ENCODE measurements around the gene RLN3. TPM values are rescaled to one million over a fixed set of nuclear protein-coding genes. Genes with fewer than 3 reads are reported as not detected.

RLN3 gene
- total RNA-seq, 1 donor from 2014 or later = not detected

DNA sequence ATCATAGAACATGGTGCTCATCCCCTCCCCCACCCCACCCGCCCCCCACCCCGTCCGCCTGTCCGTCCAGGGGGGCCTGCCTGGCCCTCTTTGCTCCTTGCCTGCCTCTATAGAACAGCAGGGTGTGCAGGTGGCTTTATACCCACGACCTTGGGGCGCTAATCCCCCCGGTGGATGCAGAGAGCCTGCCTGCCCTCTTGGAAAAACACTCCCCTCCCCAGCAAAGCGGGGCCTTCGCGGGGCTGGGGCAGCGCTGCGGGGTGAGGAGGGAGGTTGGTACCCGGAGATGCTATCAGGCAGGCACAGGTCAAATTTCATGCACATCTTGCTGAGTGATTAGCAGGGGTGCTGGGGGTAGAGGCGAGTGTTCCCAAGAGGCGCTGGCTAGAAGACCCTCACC lies 43.8 kb upstream of the RLN3 start:
- no peaks in the 10 kb centered on the region for H3K9me3 Mint-ChIP-seq

DNA sequence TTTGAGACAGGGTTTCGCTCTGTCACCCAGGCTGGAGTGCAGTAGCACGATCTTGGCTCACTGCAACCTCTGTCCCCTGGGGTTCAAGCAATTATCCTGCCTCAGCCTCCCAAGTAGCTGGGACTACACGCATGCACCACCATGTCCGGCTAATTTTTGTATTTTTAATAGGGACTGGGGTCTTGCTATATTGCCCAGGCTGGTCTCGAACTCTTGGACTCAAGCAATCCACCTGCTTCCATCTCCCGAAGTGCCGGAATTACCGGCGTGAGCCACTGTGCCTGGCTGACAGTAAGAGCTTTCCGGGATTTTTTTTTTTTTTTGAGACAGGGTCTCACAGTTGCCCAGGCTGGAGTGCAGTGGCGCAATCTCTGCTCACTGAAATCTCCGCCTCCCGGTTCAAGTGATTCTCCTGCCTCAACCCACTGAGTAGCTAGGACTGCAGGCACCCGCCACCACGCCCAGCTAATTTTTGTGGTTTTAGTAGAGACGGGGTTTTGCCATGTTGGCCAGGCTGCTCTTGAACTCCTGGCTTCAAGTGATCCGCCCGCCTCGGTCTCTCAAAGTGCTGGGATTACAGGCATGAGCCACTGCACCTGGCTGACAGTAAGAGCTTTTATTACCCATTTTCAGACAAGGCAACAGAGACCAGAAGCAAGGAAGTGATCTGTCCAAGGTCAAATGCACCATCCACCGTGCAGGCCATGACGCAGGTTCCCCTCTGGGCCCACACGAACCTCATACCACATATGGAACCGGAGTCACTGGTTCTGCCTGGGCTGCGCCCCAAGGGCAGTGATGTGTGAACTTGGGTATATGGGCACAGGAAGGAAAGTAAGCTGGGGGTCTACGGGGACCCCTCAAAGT lies 42.8 kb upstream of the RLN3 start:
- Mint-ChIP-seq H3K4me3 (no peak overlapping the region), H3K27me3 (no peaks in the 10 kb centered on the region), H3K36me3 (peaks cover 9% of the 10 kb centered on the region), H3K27ac (peak overlapping the region; percentile 24), H3K9me3 (no peaks in the 10 kb centered on the region), H3K4me1 (ENCODE audit: unreplicated experiment) (peaks cover 18% of the 10 kb centered on the region)
- TF ChIP-seq, protein P1, sequence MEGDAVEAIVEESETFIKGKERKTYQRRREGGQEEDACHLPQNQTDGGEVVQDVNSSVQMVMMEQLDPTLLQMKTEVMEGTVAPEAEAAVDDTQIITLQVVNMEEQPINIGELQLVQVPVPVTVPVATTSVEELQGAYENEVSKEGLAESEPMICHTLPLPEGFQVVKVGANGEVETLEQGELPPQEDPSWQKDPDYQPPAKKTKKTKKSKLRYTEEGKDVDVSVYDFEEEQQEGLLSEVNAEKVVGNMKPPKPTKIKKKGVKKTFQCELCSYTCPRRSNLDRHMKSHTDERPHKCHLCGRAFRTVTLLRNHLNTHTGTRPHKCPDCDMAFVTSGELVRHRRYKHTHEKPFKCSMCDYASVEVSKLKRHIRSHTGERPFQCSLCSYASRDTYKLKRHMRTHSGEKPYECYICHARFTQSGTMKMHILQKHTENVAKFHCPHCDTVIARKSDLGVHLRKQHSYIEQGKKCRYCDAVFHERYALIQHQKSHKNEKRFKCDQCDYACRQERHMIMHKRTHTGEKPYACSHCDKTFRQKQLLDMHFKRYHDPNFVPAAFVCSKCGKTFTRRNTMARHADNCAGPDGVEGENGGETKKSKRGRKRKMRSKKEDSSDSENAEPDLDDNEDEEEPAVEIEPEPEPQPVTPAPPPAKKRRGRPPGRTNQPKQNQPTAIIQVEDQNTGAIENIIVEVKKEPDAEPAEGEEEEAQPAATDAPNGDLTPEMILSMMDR (conservative IDR thresholded peaks at IDR 0.05) = no peak
- no peak for DNase-seq (ENCODE audit: extremely low spot score, unreplicated experiment)

More for the DNA sequence above, 43.8 kb upstream of the RLN3 start:
- Mint-ChIP-seq H3K27ac (no peak overlapping the region), H3K4me3 (no peak overlapping the region), H3K27me3 (no peaks in the 10 kb centered on the region), H3K36me3 (peaks cover 6% of the 10 kb centered on the region), H3K4me1 (ENCODE audit: unreplicated experiment) (peaks cover 11% of the 10 kb centered on the region)
- TF ChIP-seq, protein P1 (conservative IDR thresholded peaks at IDR 0.05) = no peak
- no peak for DNase-seq (ENCODE audit: extremely low spot score, unreplicated experiment)

DNA sequence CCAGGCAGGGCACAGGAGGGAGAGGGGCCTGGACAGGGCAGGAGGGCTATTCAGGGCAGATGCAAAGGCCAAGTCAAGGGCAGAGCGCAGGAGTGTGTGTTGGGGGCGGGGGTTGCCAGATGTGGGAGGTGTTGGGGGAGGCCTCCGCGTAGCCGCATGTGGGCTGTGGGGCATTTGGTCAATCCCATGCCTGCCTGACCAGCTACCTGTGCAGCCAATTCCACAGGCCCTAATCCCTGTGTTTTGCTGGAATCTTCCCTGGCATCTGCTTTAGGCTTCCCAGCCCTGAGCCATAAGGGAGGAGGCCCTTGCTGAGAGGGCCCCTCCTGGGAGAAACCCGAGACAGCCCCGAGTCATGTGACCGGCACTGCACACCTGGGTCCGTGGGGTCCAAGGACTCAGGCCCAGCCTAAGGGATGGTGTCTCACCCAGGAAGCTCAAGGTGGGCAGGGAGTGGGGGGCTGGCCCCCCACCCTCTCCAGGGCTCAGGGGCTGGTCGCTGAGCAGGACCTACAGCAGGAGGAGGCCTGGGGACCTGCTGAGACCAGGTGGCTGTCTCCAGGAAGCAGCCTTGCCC lies 42.1 kb upstream of the RLN3 start:
- Mint-ChIP-seq H3K4me1 (ENCODE audit: unreplicated experiment) (peaks cover 18% of the 10 kb centered on the region), H3K27me3 (no peaks in the 10 kb centered on the region), H3K4me3 (no peak overlapping the region), H3K9me3 (no peaks in the 10 kb centered on the region), H3K27ac (peak overlapping the region; percentile 24), H3K36me3 (peaks cover 10% of the 10 kb centered on the region)
- DNase-seq (ENCODE audit: extremely low spot score, unreplicated experiment) = no peak
- TF ChIP-seq, protein P1 (conservative IDR thresholded peaks at IDR 0.05) = no peak

DNA sequence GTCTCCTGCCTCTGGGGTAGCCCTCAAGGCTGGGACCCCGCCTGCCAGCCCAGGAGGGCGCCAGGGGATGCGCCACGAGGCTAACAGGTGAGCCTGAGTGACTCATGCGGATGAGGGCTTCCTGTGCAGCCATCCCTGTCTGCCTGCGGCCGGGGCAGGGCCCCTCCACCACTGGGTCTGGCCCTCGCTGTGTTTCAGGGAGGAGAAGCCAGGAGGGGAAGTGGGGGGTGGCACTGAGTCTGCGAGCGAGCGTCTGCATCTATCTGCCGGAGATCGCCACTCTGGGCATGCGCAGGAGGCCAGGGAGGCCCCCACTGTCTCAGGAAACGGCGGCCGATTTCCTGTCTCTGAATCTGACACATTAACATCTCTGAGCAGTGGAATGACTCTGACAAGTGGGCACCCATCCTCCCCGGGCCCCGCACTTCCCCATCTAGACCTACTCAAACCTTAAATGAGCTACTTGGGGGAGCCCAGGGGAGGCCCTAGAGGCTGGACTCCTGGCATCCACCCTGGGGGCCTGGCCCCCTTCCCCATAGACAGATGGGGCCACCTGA lies 41.5 kb upstream of the RLN3 start:
- H3K4me3 Mint-ChIP-seq = no peak overlapping the region
- H3K36me3 Mint-ChIP-seq = peaks cover 14% of the 10 kb centered on the region
- no peak overlapping the region for H3K27ac Mint-ChIP-seq
- no peaks in the 10 kb centered on the region for H3K9me3 Mint-ChIP-seq
- peaks cover 18% of the 10 kb centered on the region for H3K4me1 Mint-ChIP-seq (ENCODE audit: unreplicated experiment)
- TF ChIP-seq, protein P1 (conservative IDR thresholded peaks at IDR 0.05) = no peak
- no peaks in the 10 kb centered on the region for H3K27me3 Mint-ChIP-seq
- DNase-seq (ENCODE audit: extremely low spot score, unreplicated experiment) = no peak

DNA sequence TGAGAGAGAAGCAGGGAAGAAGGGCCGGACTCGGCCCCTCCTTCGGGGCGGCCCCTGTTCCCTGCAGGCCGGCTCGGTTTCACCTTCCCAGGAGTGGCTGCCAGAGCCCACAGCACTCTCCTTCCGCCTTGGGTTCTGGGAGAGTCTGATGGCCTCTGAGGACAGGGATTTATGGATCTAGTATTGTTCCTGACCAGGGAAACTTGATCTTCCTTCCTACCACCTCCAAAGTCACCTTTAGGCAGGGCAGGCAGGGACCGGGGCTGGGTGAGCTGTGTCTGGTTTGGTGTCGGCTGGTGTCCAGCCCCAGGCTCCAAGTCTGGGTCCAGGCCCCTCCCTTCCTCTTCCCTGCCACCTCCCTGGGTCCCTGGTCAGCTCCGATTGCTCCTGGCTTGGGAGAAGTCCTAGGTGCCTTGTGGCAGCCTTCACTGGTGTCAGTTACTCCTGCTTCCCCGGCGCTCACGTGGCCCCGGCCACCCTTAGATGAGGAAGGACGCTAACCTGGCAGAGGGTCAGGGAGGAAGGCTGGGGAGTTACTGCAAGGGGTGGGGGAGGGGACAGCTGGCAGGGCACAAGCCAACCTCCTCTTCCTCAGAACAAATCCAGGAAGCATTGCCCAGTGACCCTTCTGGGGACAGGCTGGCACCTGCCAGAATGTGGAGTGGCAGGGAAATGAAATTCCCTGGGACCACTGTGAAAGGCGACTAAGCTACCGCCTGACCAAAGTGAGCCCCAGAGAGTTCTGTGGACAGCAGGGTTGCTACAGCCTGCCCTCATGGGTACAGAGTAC lies 40.7 kb upstream of the RLN3 start:
- DNase-seq (ENCODE audit: extremely low spot score, unreplicated experiment) = no peak
- Mint-ChIP-seq H3K4me3 (no peak overlapping the region), H3K4me1 (ENCODE audit: unreplicated experiment) (peaks cover 18% of the 10 kb centered on the region)

More for the DNA sequence above, 40.7 kb upstream of the RLN3 start:
- no peak overlapping the region for H3K27ac Mint-ChIP-seq
- peaks cover 14% of the 10 kb centered on the region for H3K36me3 Mint-ChIP-seq
- TF ChIP-seq, protein P1 (conservative IDR thresholded peaks at IDR 0.05) = no peak
- H3K9me3 Mint-ChIP-seq = no peaks in the 10 kb centered on the region
- H3K27me3 Mint-ChIP-seq = no peaks in the 10 kb centered on the region
